ENCODE results near the gene TGFA.

TGFA gene

DNA sequence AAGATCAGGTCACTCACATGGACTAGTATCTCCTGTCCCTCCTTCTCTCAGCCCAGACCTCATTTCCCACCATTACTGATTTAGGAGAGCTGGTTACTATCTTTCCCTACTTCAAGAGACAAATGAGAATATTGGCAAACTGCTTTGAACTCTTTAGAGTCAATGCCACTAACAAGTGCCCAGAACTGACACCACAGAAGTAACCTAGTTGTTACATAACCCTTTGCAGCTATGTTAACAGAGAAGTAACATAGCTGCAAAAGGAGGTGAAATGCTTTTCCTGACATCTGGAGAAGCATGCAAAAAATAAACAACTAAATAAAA lies 30.0 kb downstream of the TGFA start:
- no peak for DNase-seq

DNA sequence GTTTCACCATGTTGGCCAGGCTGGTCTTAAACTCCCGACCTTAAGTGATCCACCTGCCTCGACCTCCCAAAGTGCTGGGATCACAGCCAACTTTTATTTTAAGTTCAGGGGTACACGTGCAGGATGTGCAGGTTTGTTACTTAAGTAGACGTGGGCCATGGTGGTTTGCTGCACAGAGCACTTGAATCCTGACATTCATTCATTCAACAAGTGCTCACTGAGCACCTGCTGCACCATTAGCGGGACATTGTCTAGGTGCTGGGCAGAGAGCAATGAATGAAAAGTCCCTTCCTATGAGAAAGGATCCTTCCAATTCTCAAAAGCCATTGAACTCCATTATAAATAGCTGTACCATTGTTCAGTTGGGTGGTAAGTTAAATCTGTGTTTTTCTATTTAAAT lies 31.0 kb downstream of the TGFA start:
- DNase-seq: no peak

DNA sequence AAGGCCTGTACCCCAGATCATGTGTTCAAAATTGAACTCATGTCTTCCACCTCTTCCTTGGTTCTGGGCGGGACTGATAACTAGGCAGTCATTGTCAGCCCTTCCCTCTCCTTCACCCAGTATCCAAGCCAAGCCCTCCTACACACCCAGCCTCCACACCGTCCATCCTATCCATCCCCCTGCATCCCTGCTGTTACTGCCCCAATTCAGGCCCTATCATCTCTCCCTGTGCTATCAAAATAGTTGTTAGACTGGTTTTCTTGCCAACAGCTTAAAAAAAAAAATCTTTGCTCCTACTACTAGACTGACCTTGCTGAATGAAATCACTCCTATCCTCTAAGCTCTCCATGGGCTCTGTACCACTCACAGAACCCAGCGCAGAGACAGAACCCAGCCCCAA lies 32.8 kb downstream of the TGFA start:
- DNase-seq: no peak

DNA sequence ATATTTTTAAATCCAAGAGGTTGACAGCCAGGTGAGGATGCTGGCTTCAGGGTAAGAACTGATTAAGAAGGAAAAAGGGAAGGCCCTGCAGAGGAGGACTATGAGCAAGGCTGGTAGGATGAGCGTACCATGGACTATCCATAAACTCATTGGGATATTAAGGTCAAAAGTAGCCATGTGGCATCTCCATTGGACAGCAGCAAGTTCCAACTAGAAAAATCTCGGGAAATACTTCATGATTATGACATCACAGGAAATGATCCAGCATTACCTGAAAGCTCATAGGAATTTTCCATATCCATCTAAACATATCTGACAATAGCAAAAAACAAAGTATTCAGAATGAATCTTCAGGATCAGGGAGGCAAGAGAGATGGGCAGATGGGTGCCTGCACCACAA lies 34.2 kb downstream of the TGFA start:
- no peak for DNase-seq

DNA sequence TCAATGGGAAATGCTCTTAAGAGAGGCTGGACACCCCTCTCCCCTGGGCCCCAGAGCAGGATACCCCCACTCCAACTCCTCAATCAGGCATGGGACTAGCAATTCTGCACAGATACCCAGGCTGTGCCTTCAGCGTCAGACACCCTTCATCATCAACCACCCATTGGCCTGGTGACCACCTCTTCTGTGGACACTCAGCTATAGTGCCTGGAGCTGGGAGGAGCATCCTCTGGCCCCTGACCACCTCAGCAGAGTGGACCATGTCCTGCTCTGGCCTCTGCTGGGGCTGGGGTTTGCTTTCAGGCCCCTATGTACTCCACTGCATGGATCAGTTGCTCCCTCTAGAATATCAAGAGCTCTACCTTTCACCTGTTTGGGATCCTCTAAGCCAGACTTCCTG lies 35.1 kb downstream of the TGFA start:
- DNase-seq: no peak

DNA sequence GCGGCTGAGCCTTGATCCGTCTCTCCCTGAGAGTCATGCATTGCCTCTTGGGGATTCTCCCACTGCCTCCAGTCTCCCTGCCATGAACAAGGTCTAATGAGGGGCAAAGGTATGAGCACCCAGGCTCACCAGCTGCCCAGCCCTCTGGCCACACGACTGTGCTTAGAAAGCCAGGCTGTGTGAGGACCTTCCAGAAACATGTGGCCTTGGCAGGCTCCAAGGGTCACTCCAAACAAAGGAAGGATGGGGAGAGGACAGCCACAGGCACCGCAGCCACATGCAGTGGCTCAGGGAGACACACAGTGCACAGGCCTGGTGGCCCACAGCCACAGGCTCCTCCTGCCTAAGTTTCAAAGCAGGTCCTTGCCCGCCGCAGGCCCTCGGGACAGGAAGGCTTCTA lies 35.8 kb downstream of the TGFA start:
- no peak for DNase-seq

DNA sequence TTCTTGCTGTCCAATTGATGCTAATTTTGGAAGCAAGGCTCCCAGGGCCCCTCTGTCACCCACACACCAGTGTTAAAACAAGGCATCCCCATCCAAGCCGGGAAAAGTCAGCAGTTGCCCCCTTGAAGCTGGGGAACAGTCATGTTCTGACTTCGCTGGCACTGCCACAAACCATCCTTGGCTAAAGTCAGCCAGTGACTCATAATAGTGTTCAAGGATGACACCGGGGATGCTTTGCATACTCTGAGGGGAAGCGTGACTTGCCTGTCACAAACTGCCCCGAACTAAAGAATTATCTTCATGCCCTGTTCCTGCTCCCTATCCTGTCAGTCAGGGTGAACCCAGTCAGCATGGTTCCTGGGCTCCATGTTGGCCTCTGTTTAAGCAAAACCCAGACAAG lies 37.0 kb downstream of the TGFA start:
- no peak for DNase-seq

DNA sequence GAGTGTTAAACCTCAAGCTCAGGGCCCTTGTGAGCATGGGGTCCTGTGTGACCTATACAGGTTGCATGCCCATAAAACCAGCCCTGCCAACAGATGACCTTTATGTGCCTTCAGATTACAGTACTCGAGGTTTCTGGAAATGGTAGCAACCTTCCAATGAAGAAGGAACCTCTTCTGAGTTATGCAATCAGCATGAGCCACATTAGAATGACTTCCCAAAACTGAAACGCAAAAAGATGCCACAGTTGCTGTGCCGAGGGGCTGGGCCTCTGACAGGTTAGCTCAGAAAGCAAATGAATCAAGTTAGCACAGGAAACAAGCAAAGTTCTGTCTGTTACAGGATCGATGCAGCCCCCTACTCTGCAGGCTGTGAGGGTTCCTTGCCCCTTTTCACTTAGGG lies 37.7 kb downstream of the TGFA start:
- DNase-seq: no peak

DNA sequence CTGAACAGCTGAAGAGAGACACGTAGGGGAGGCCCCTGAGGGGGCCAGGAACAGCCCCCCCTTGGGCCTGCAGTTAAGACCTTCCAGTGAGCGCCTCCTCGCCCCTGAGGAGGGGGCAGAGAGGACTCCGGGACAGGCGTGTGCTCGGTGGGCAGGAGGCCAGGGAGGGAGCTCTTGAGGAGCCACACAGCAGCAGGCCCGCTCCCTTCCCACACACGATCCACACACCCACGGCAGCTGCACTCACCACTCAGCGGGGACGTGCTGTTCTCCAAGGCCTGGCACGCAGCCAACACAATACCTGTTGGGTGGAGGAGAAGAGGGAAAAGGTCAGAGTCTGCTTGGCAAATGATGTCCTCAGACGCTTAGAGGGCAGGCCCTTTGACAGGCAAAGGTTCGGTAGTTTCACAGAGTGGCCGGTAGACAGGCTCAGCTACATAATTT lies 39.0 kb downstream of the TGFA start:
- peak; percentile 75 for DNase-seq

DNA sequence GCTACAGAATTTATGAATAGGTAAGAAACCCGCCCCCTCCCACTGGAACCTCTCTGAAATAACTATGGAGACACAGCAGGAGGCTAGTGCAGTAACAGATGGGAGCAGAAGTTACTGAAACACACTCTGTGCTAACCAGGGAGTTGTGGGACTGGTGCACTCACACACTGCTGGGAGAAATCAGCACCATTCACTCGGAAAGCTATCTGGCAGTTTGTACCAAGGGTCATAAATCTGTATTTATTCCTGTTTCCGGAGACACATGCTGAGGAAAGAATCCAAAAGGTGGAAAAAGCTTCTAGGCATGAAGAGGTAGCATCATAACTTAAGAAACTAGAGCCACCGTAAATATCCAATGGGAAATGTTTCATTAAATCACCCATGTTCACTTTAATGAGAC lies 39.9 kb downstream of the TGFA start:
- DNase-seq: peak; percentile 71

DNA sequence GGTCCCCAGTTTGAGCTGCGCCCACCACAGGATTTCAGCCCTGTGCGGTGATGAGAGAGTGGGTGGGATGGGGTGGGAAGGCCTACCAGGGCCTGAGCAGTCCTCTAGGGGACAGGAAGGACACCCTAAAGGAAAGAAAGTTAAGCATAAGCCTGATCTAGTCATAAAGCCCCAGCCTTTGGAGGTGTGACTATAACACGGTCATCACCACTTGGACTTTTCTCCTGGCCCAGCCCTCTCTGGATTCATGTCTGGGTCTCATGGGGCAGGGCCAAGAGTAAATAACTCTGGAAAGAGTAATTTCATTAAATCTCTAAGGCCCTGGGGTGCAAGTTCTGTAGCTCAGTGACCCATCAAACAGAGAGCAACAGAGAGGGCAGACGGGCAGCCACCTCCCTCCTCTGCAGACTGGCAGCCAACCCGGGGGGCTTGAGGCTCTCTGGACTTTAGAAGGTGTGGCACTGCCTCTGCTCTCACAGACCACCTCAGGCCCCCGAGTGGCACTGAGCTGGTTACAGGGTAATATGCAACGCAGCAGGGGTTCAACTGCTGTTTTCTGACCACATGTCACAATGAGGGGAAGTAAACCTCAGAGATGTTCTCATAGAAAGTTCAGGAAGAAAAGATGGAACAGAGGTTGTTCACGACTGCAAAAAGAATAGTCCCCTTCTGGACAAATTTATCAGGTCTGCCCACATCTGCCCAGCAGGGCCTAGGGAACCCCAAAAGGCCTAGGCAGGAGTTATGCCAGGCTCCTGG lies 41.5 kb downstream of the TGFA start:
- peak; percentile 3 for DNase-seq

DNA sequence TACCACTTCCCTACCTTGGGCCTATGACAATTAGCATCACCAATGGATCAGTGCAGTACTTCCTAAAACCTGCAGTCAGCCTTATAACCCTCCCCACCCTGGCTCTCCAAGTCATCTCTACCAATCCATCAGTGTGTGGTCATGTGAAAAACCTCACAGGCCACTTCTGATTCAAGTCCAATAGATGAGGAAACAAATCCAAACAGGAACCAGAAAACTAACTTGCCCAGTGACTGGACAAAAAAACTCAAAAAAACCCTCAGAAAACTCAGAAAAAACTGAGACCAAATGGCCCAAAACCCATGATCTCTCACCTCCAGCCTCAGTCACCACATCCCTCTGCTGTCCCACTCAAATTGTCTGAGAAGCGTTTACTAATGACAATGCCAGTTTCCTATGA lies 43.3 kb downstream of the TGFA start:
- no peak for DNase-seq

DNA sequence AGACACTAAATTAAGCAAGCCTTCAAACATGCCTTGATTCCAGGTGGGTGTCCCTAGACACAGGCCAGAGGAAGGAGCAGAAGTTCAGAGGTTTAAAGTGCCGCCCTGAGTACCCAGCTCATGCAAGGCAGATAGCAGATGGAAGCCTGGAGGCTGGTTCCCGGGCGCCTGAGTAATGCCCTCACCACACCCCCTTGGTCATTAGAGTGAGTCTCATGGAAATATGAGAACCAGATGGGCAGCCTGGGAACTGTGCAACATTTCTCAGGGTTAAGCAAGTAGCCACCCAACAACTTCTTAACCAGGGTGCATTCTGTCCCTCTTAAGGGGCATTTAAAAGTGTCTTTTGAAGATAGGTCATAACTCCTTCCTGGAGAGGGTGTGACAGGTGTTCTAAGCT lies 44.1 kb downstream of the TGFA start:
- DNase-seq: peak; percentile 50

DNA sequence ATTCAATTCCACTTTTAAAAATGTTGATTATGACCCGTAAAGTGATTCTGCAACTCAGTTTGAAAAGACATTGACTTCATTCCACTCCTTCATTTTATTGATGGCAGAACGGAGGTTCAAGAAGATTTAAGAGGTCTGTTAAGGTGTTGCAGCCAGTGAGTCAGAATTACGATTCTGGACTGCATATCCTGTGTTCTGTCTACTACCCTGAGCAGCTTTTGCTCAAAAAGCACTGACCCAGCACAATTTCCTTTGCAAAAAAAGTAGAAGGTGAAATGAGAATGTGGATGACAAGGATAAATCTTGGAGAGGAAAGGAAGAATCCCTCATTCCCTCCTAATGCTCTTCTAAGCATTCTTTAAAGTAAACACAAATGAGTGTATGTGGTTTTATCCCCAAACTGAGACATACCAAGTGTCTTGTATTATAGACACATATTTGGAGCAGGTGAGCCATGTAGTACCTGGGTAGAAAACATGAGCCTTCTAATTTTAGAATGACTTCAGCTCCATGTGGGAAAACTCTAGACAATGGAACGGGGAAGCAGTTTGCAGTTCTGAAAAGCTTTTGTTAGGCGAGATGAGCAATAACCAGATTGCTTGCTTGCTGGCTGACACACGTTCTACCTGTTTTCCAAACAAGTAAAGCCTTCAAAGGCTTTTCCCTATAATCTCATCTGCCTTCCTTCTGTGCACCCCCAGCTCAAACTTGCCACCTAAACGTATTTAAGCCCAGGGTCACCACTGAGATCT lies 44.7 kb downstream of the TGFA start:
- no peak for DNase-seq

DNA sequence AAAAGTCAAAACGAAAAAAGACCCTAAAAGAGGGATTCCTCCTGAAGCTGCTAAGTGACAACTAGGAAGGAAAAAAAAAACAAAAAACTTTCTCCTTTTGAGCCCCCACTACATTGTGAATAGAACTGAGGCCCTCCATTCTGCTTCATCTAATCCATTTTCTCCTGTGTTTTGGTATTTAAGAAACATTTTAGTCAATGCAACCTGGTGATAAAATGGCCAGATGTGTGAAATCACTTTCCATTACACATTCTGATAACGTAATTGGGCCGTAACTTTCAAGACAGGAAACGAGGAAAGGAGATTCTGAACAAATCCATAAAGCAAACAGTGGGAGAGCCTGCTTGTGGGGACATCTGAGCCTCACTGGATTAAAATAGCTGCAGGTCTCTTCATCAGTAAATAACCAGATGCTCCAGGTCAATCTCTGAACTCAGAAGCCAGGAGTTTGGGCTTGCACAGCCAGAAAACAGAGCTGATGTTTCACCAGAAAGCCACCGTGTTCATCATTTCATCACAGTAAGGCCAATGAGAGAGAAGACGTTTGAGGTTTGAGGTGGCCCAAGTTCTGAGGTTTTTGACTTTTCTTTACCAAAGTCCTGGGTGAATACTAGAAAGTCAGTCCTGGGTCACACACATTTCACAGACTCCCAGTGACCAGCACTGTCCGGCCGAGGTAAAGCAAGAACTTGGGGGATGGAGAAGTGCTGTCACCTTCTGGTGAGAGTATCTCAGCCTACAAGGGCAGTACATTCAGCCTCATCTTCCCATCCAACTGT lies 47.8 kb downstream of the TGFA start:
- DNase-seq: no peak

DNA sequence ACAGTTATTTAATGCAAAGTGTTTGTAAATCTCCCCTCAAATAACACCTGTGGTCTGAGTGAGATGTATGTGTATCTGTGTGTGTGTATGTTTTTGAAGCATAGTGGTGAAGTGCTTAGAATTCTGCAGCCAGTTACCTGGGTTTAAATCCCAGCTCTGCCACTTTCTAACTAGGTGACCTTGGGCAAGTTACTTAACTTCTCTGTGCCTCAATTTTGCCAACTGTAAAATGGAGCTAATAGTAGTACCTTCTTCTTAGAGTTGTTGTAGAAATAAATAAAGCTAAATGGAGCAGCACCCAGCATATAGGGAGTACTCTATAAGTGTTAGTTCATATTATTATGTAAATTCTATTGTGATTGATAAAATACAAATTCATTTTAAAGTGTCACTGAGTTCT lies 48.9 kb downstream of the TGFA start:
- no peak for DNase-seq

DNA sequence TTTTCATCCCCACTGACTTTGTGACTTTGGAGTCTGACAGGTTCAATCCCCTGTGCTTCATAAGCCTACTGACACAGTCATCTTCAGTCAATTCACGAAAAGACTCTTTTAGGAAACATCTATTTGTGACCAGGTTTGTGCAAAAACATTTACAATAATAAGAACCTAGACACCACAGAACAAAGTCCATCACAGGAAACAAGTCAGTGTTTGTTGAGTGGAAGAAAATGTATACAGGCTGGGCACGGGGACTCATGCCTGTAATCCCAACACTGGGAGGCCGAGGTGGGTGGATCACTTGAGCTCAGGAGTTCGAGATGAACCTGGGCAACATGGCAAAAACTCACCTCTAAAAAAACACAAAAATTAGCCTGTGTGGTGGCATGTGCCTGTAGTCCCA lies 49.7 kb downstream of the TGFA start:
- DNase-seq: no peak

DNA sequence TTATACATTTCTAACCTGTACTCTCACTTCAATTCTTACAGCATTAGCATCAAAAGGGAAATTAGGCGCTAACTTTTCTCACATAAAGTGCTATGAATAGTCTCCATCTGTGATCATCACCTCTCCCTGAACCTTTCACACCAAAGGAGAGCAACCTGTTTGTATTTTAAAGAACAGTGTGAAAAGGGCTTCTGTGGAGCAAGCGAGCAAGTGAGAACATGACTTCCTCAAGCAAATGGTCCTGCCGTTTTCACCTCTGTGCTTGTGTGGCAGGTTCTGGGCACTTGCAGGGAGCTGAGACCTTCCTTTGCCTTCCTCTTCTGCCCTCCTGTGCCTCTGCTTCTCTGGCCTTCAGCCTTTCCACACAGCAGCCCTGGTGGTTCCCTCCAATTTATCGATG lies 51.9 kb downstream of the TGFA start:
- no peak for DNase-seq

DNA sequence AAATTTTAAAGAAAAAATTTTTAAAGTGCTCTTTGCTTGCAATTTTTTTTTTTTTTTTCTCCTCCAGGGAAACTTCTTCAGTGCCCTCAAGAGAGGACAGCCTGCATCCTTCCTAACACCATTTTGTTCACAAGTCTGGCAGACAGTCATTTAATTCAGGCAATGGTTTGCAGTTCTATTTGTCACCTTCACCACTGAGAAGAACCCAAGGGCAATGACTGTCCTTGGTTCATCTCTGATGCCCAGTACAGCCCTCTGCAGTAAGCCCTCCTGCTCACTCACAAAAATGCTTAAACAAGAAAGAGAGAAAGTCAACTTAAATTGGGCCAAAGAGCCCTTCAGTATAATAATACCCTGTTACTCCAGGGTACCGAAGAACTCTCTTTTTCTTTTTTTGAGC lies 52.4 kb downstream of the TGFA start:
- DNase-seq: no peak

DNA sequence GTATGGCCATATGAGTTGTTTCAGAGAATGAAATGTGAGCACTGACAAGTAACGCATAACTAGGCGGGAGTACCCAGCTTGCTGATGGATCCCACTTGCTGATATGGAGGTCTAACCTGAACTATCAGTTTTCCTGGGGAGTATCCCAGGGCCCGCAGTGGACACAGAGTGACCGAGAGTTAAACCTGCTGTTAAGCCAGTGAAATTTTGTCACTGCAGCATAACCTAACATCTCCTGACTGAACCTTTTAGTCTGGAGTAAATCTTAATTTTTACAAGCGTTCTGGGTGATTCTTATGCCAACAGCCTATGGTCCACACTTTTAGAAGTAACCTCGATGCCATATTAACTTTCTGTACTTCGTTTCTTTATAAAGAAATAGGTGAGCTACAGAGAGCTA lies 54.4 kb downstream of the TGFA start:
- no peak for DNase-seq

DNA sequence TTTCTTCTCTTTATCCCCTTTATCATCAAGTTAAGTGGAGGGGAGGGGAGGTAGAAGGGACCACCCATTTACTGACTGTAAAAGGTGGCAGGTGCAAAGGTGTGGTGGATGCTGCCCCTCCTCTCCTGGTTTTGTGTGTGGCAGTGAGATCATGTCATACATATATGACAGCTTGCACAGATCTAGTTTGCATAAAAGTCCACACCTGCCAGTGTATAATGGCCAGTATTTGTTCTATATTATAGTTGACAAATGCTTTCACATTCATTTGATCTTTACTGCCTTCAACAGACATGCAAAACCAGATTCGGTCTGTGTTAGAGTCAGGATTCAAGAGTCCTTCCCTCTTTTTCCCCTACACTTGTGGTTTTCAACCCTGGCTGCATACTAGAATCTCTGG lies 55.1 kb downstream of the TGFA start:
- no peak for DNase-seq

DNA sequence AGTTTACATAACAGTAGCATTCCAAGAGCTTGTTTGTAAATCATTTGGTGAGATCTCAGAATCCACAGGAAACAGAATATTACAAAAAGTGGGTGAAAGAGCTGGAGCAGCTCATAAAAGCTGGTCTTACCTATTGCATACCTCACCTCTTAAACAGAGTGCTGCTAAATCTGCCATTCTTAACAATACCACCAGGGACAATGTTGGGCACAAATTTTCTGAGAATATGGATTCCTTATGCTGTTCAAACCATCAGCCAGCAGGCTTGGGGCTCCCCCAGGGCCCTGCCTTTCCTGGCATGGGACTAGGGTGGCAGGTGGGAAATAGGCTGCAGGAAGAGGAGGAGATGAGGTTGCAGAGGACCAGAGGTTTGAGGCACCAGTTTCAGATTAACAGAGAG lies 55.6 kb downstream of the TGFA start:
- DNase-seq: peak; percentile 18

DNA sequence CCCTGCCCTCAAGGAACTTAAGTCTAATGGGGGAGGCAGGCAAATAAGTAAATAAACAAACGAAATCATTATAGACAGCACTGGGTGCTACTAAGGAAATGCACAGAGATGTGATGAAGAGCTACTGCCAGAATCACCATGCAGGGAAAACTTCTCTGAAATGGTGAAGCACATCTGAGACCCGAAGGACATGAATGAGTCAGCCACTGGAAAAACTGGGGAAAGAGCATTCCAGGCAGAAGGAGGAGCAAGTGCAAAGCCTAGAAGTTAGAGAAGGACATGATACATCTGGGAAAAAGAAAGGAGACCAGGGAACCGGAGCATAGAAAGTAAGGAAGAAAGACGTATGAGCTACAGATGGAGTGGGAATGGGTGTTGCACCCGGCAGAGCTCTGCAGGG lies 56.8 kb downstream of the TGFA start:
- DNase-seq: no peak

DNA sequence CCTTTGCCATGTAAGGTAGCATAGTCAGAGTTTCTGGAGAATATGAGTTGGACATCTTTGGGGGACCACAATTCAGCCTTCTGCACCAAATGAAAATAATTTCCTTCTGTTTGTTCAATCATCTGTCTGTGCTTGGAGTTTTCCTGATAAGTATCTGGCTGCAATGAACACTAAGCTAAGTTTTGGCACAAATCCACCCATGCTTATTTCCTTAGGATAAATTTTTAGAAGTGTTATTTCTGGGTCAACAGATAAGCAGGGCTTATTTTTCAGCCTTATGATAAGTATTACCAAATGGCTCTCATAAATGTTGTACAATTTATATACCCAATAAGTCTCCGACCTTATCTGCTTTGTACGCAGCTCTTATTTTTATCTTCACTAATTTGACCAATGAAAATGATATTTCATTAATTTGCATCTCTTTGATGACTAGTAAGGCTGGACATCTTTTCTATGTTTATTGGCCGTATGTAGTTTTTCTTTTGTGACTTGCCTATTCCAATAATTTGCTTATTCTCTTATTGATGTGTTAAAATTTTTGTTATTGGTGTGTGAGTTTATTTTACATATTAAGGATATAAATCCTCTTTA lies 59.2 kb downstream of the TGFA start:
- DNase-seq: no peak

Measured in NCI-H69 (cell line).